Right hindlimb (tissue), 1 donor: ENCODE results near the gene COTL1.
"Not testable (repeated sequence)": the region's sequence is repeated elsewhere in the genome, so short reads cannot be mapped to it uniquely, and the experiment has no call there.

ENCODE experiments used
- DNase-seq: peaks from one replicate; pipeline ENCODE4 v3.0.0-alpha.2; 2018

Gene COTL1

DNA sequence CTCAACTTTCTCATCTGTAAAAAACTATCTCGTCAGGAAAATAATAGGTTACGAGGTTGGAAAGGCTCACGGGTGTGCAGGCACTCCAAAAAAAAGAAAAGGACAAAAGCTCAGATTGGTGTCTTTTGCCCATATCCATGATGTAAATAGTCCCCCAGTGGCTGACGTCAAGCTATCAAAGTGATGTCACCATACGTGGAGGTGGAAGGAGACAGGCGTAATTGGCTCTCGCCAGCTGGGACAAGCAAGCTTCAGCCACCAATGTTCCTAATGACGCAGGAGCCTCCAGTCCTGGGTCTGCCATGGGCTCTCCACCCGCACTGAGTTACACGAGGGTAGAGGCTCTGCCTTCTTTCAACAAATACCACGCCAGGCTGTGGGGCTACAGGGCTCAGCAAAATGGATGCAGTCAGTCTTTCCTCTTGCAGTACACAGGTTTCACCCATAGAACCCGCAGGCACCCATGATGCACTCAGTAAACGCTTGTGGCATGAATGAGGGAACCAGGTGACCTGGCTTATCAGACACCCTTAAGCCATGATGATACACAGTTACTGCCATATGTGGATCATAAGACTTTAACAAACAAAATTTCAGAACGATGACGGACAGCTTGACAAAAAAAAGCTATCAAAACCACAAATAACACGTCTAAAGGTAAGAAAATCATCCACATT, 50.5 kb downstream of the COTL1 start:
- DNase-seq: no peak

DNA sequence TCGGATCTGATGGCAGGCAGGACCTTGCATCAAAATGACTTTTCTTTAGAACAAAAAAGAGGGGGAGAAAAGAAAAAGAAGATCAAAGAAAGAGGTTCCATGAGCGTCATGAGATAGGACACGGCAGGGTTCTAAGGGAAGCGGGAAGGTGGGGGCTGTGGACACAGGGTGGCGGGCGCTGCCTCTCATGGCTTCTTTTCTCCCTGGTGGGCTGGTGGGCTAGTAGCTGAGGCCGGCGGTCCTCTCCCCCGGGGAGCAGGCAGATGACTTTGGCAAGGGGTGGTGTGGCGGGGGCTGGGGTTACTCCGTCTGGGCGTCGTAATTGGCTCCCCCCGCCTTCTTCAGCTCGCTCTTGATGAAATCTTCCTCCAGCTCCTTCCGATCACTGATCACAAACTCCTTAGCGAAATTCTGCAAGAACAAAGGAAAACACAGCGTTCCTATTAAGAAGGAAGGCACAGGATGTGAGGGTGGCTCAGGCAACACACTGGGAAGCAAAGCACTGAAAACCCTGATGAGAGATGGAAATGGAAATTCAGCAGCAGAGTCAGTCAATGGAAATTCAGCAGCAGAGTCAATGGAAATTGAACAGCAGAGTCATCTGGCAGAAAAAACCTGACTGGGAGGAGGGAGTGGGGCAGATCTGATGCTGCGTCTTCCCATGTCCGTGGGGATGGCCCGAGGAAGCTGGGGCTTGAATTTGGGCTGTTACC, 51.2 kb downstream of the COTL1 start:
- no peak for DNase-seq

DNA sequence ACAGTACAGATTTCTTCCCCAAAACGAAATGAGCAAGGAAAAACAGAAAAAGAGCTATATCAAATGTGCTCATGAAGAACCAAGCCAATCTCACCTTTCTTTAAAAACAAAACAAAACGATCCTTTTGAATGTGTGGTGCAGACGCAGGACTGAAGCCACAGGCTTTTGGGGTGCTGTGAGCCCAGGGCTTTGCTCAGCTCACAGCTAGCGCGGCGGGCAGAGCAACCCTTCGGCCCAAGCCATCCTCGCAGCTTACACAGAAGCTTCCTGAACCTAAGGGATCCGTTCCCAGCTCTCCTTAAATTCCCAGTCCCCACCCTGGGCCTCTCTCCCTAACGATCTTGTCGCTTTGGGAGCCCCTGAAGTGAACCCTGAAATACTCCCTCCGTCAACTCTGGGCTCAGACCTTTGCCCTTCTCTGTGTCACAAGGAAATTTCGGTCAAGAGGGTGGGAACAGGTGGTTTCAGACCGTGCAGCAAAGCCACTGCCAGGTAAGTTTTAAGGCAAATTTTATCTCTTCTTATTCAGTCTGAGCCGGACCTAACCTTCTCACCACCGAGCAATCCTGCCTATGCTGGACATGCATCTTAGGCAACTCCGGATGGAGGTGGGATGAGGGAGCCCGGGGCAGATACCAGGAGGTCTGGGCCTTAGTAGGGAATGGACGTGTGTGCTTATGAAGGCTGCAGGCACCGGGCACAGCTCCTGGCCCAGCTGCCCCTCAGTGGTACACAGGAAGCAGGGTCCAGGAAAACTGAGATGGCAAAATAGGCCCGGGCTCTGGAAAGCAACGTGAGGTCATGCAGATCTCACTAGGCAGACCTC, 52.0 kb downstream of the COTL1 start:
- DNase-seq: no peak

DNA sequence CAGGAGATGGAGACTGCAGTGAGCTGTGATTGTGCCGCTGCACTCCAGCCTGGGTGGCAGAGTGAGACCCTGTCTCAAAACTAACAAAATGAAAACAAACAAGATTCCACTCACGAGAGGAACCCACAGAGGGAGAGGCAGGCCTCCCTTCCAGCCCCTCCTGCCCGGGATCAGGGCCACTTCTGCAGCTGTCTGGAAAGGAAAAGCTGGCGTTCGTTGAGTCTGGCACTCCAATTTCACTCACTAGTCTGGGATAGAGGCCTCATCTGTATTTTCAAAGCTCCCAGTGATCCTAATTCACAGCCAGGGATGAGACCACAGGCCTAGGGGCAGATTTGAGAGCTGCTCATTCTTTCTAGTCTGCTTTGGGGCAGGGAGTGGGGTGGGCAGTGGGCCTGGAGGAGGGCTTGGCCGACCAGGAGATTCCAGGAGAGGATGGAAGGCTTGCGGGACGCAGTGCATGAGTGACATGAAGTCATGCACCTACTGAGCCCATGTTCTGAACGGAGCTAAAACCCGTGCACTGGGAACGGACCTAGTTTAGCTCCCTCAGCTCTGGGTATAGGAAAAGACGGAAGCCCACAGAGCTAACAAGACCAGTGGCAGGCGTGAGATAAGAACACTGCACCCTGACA, 54.0 kb downstream of the COTL1 start:
- peak; percentile 79 for DNase-seq

DNA sequence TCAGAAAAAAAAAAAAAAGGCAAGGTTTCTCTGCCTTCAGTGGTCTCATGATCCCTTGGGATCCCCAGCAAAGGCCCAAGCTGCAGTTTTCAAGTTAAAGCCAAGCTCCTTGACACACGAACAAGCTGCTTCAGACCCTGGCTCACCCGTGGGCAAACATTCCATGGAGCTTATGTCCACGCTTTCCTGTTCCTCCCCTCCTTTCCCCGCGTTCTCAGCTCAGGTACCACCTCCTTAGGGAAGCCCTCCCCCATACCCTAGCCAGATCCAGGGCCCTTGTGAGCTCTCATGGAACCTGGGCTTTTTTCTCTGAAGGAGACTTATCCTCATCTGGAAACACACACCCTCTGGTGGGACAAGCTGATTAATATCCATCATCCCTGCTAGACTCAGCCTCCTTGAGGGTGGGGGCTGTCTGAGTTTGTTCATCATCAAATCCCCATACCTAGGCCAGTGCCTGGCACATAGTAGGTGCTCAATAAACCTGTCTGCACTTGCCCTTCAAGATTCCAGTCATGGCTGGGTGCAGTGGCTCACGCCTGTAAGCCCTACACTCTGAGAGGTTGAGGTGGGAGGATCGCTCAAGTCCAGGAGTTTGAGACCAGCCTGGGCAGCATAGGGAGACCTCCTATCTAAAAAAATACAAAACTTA, 54.7 kb downstream of the COTL1 start:
- DNase-seq: no peak

DNA sequence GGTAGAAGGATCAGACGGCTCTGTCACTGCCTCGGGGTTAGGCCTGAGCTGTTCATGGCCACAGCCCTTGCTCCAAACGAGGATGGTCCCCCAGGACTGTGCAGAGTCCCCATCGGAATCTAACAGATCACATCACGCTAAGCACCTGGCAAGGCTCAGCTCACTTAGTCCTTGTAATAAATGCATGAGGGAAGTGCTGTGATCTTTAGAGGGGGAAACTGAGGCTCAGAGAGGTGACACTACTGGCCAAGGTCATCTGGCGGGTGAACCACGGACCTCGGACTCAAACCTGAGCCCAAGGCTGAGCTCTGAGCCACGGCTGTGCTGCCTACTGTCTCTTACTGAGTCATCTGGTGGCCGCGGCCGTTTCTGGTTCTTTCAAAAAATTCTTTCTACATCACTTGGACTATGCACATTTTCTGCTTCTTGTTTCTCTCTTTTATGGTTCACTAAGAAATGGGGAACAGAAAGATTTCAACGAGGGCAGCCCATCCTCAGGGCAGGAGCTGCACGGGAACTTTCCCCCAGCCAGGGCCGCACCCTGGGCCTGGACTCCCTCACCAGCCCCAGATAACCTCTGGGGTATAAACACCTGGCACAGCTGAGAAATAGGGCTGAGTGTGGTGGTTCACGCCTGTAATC, 55.6 kb downstream of the COTL1 start:
- DNase-seq: no peak

DNA sequence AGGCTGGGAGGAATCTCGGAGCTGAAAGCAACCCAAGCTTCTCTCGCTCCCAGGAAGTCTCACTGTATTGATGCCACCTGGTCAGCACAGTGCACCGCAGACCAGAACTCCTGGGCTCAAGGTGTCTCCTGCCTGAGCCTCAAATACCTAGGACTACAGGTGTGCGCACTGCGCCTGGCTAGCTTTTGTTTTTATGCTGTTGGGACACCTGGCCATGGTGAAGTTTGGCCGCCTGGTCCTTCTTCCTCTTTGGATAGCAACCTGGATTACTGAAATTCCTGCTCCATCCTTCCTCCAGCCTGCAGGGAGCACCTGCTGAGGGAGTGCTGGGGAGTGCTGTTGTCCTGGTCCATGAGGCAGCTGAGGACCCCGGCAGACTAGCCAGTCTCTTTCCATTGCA, 56.6 kb downstream of the COTL1 start:
- no peak for DNase-seq

DNA sequence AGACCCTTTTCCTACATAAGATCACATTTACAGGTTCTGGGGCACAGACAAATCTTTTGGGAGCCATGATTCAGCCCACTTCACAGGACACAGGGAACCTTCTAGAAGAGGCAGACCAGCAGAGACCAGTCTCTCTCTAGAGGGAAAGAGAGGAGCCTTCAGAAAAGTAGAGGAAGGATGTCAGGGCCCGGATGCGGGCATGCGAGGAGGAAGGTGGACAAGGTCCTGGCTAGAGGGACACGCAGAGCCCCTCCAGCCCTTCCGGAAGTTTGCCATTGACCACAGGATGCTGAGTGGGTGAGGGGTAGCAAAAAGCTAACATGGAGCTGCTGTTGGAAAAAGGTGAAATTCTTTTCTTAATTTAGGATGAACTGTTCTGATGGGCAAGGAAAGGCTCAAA, 57.6 kb downstream of the COTL1 start:
- DNase-seq: no peak

DNA sequence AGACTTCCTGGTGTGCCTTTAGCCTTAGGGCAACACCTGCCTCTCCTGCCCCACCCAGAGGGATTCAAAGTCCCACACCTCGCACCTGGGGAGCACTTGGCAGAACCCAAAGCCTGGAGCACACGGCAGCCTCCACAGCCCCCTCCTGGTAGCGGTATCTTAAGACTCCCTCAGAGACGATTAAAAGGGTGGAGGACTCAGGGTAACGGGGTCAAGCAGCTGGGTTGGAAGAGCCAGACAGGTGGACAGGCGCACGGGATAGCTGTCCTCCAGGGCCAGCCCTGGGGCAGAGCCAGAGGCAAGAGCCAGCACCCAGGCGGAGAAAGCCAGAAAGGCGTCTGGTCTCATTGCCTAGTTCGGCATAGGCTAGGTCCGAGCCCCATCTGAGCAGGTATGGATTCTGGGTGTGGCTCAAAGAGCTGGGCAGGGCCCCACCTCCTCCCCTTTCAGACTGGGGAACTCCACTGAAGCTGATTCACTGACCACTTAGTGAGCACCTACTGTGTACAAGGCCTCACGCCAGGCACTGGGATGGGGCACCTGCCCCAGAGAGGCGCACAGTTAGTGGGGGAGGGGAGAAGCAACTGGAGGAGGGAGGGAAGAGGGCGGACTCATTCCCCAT, 58.5 kb downstream of the COTL1 start:
- DNase-seq: no peak

DNA sequence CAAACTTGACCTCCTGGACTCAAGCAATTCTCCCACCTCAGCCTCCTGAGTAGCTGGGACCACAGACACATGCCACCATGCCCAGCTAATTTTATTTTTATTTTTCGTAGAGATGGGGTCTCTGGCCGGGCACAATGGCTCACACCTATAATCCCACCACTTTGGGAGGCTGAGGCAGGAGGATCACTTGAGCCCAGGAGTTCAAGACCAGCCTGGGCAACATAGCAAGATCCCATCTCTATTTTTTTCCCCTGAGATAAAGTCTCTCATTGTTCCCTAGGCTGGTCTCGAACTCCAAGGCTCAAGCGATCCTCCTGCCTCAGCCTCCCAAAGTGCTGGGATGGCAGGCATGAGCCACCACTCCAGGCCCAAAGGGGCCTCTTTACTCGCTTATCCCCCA, 59.0 kb downstream of the COTL1 start:
- not testable (repeated sequence) for DNase-seq

DNA sequence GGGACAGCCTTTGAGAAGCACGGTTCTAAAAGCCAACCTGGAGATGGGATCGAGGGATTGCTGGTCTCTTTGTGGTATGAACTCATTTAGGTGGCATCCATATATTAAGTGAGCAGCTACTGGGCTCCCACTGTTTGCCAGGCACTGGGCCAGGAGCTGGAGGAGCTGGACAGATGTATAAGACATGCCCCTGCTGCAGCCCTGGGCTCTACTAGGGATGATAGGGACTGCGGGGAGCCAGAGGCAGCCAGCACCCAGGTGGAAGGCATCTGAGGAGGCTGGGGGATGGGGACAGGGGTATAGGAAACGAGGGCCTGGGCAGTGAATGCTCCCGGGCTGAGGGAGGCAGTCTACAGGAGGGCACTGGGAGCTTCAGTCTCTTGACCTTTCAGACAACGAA, 60.4 kb downstream of the COTL1 start:
- no peak for DNase-seq

DNA sequence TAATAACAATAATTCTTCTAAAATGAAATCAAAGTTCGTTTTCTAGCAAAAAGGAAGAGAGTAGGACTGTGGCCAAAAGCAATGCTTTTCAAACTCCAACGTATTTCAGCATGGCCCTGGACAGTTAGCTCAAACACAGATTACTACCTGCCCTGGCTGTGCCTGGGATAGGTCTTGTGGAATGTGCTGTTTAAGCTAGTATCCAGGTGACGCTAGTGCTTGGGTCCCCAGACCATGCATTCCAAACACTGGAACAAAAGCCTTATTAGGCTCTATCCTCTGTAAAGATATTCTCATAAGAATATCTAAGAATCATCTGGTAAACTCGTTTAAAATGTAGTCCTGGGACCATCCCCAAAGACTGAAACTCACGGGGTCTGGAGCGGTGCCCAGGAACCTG, 60.8 kb downstream of the COTL1 start:
- no peak for DNase-seq

DNA sequence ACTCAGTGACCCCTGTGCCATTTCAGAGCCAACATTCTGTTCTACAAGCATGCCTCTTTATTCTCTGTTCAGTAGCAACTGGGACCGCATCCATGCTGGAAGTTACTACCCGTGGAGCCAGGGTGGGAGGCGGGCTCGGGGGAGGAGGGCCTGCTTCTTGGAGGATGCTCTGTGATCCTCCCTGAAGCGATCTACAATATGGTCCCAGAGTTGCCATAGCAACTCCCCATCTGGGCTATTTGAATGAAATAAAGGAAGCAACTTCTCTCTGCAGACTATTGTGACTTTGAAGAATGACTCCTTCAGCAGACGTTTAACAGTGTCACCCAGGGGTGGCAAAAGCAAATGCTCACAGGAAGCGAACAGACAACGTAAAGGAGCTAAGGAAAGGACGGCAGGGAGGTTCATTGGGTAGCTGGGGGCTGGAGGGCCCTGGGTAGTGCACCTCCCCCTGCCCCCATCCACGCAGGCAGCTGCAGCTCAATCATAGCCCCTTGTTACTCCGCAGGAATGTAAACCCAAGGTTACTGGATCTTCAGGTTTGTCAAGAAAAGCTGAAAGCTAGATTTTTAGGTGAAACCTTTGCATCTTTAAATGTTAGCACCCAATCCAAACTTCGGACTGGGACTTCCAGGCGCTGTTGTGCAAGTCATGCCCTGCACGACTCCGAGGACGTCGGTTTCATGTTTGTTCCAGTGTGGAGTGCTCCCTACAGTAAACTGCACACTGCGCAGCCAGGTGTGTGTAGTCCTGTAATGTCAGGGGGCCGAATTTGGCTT, 62.3 kb downstream of the COTL1 start:
- peak; percentile 63 for DNase-seq

DNA sequence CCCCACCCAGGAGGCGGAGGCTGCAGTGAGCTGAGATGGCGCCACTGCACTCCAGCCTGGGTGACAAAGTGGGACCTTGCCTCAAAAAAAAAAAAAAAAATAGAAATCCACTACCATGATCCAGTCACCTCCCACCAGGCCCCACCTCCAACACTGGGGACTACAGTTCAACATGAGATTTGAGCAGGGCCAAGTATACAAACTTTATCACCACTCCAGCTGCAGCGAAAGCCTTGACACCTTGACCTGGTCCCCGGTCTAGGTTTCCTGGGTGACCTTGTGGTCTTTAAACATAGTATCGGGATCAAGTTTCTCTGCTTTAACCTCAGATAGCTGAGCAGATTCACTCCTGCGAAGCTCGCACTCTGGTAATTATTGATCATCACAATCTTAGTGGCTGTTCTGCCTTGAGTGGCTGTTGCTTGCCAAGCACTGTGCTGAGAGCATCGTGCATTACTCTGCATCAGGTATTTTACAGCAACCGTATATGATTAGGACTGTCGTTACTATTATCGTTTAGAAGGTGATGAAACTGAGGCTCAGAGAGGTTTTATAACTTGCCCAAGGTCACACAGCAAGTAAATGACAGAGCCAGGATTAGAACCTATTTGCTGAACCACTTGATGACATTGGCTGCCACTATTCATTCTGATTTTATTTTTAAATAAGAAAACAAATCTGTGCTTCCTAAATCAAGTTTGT, 63.1 kb downstream of the COTL1 start:
- no peak for DNase-seq

DNA sequence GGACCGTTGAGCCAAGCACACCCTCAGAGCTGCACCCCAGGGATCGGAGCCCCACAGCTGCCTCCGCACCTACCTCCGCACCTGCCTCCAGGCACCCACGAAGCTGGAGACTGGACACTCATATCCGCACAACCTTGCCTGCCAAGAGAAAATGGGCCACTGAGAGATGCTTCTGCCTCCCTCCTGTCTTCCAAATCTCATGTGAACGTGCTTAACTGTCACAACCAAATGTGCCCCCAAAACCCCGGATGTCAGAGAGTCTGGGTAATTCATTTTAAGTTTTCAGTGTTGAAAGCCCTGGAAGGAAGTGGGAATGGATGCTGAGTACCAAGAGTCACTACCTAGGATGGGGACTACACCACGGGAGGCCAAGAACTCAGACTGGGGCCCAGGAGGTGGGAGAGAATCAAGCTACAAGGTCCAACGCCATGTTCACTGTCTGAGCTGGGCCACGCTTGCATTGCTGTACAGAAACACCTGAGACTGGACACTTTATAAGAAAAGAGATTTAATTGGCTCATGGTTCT, 63.9 kb downstream of the COTL1 start:
- DNase-seq: no peak

DNA sequence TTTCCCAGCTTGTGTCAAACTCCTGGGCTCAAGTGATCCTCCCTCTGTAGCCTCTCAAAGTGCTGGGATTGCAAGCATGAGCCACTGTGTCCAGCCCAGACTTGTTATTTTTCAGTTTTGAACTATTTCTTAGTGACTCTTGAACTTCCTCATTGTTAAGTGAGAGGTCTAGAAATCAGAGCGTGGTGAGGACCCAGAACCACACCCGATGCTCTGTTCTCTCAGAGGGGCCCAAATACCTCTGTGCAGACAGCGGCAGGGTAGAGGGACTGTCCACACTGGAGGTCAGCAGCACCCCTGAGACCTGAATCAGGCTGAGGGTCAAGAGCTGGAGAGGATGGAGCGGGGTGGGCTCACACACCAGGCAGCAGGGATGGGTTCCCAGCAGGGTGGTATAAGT, 65.7 kb downstream of the COTL1 start:
- no peak for DNase-seq

DNA sequence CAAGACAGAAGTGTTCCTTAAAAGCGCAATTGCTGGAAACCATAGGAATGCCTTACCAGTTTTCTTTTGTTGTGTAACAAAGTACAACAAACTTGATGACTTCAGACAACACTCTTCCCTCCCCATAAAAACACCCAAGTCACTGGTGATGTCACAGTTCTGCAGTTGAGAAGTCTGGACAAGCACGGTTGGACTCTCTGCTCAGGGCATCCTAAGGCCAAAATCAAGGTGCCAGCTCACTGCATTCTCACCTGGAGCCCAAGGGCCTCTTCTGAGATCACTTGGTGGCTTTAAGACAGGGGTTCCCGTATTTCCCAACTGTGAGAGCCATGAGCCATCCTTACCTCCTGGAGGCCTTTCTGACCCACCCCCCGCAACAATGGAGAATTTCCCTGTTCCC, 67.8 kb downstream of the COTL1 start:
- DNase-seq: no peak

DNA sequence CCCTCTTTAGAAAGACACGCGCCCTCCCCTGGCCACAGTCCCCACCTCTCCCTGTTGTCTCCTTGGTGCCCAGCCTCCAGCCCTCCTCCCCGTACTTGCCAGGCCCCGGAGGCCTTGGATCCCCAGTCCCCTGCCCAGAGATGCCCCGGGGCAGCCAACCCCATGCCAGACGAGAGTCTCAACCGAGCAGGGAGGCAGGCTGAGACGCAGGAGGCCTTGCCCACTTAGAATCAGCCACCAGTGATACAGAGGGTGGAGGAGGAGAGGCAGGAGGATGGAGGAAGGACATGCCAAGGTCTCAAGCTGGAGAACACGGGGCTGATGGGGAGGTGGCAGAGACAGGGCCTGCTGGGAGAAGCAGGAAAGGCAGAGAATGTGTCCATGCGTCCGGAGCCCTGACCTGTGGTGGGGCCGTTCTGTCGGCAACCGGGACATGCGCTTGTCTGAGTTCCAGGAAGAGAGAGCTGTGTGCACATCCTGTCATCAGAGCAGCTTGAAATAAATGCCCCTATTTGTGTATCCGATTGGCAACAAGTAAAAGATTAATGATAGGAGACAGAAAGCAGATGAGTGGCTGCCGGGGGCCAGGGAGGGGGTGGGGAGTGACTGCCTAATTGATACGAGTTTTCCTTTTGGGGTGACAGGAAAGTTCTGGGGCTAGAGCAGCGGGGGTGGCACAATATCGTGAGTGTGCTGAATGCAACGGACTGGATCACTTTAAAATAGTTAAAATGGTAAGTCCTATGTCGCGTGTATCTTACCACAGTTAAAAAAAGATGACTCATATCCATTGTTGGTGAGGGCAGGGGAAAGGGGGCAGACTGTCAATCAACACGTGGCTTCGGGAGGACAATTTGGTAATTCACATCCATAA, 68.7 kb downstream of the COTL1 start:
- DNase-seq: no peak

DNA sequence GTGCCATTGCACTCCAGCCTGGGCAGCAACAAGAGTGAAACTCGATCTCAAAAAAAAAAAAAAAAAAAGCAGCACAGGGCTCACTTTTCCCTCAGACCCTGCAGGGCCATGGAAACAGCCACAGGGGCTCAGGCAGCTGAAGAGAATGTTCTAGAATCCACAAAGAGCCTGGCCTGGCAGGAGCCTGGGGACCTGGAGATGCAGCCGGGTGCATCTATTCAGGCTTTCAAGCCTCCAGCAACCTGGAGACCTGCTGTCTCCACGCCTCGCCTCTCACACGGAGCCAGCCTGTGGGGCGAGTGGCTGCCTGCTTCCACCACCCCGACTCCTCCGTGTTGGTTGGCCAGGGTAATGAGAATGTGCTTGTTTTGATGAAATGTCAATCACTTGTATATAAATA, 69.4 kb downstream of the COTL1 start:
- no peak for DNase-seq
